Right renal cortex interstitium (tissue), 3 donors: ENCODE results near the gene GLOD4. TPM values are rescaled to one million over a fixed set of nuclear protein-coding genes. Genes with fewer than 3 reads are reported as not detected.
A peak's percentile ranks its signal among the peaks of the same experiment; 100 is the strongest.

Experiments
- DNase-seq, 3 donors: peaks; one replicate each; pipeline ENCODE4 v3.0.0-alpha.2; 2013; ENCODE audit warnings: low read depth in 3 of 3, low spot score in 2 of 3
- polyA plus RNA-seq, 3 donors: library from polyadenylated mRNA; unstranded; fragments of 120-200 nt; gene quantifications; one replicate each; pipeline ENCODE4 v1.2.1, GENCODE V29; 2013; ENCODE audit not compliant: insufficient read length in 3 of 3

Gene GLOD4
- polyA plus RNA-seq, 3 donors, result 128 to 140 (median 138) TPM

DNA sequence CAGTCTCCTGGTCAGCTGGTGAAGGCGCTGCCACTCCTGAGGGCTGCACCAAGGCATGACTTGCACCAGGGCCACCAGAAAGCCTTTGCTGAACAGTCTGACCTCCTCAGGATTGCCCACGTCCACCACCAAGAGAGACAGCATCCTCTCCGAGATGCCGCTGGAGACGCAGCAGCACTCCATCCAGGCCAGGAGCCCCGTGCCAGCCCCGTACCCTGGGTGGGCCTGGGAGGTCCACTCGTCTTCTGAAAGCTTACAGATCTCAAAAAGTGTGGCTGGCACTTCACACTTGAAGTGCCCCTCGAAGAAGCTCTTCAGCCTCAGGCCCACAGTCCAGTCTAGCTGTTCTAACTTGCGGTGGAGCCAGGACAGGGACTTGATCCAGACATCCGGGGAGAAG is 36.7 kb downstream of the GLOD4 start:
- DNase-seq, result no peak

DNA sequence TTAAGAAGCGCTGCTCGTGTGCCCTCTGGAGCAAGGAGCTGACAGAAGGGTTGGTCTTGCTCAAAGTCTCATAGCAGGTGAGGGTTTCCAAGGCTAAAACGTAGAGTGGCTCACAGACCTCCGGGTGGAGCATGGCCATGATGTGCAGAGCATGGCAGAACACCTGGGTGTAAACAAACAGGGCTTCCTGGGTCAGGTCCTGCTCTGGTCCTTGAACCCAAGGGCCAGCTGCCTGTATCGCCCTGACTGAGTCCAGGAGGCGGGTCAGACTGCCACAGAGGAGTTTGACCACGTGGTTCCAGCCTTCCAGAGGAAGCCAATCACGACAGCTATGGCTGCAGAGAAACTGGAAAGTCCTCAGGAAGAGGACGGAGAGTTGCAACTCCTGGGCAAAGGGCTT is 37.1 kb downstream of the GLOD4 start:
- DNase-seq, result no peak

DNA sequence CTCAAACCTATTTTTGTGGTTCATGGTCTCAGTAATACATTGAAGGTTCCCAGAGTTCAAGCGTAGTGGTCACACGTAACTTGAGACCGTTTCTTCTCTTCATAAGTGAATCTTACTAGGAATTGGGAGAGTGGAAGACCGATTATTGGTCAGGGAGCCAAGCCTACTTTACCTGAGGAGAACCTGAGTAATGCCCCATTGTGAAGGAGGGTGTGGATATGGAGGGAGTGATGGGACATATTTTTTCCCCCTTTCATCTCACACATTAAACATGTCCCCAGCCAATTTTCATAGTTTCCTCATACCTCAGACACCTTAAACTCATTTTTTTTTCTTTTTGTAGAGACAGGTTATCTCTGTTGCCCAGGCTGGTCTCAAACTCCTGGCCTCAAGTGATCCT is 38.9 kb downstream of the GLOD4 start:
- DNase-seq, result no peak

DNA sequence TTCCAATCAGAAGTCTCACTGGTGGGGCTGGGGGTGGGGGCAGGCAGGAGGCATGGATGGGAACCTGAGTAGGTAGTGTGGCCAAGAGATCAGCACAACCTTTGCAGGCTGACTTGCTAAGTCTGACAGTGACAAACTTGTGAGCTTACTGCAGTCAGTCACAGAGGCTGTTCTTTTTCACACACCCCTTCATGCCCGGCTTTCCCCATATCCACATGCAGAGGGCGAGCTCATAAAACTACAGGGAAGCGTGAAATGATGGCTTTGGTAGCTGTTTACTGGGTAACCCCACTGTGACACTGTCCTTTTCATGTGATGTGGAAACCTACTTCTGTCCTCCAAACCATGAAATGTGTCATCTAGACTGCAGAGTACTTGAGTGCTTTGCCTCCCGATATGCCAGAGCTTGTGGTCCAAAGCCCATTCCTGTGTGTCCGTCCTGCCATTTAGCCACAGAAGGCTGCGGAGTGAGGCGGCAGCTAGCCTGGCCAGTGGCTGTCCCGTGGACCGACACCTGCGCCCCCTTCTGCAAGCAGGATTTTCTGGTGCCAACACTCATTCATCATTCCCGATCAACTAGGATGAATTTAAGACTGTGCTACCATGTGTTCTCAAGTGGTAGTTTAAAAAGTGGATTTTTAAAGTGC is 39.8 kb downstream of the GLOD4 start:
- no peak for DNase-seq

DNA sequence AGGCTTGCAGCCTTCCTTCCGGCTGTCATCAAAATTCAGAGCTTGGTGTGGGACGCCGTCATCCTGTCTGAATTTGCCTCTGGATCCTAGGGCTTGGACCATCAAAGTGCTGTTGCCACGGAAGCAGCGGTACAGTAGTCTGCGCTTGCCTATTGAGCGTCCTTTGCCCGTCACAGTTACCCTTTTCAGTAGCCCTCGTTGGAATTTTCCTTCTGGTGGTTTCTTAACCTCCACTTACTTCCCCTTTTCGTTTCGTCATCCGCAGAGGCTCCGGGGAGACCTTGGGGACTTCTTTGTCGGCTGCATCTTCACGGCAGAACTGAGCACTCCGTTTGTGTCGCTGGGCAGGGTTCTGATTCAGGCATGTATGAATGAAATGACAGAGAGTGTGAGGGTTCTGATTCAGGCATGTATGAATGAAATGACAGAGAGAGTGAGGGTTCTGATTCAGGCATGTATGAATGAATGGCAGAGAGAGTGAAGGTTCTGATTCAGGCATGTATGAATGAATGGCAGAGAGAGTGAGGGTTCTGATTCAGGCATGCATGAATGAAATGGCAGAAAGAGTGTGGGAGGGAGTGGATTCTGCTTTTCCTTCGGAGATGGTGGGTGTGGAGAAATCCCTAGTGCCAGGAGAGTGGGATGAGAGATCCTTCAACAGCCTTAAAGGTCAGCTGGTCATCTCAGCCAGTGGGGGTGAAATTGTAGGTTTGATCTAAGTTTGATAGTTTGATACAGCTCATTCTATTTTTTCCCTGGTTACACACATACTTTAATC is 41.7 kb downstream of the GLOD4 start:
- DNase-seq, result no peak

DNA sequence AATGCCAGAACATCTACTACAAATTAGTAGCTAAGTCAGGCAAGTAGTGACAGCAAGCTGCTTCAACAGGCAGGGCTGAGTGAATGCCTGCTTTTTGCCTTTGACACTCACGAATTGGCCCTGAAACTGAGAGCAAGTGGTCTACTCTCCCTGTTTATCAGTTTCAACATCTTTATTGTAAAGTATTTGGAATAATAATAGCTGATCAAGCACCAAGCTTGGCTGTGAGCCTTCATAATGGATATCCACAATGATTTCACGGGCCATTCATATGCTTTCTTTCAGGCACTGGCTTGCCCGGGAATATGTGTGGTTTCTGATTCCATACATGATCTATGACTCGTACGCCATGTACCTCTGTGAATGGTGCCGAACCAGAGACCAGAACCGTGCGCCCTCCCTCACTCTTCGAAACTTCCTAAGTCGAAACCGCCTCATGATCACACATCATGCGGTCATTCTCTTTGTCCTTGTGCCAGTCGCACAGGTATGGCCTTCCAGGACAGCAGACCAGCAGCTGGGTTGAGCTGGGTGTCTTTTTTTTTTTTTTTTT is 44.4 kb downstream of the GLOD4 start:
- DNase-seq, result no peak

DNA sequence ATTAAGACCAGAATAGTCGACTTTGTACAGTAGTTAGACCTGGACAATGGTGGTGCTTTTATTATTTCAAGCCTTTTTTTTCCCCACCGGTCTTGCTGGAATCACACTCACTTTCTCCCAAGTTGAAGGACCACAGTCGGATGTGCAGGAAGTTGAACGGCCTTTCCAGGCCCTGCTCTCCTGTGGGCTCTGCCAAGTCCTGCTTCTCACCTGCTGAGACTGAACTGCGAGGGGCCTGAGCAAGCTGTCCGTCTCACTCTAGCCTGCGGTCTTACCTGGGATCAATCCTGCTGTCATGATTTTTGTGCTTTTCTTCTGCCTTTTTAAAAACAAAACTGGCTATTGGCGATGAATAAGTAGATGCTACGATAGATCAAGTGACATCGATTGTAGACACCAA is 48.3 kb downstream of the GLOD4 start:
- DNase-seq, result no peak

DNA sequence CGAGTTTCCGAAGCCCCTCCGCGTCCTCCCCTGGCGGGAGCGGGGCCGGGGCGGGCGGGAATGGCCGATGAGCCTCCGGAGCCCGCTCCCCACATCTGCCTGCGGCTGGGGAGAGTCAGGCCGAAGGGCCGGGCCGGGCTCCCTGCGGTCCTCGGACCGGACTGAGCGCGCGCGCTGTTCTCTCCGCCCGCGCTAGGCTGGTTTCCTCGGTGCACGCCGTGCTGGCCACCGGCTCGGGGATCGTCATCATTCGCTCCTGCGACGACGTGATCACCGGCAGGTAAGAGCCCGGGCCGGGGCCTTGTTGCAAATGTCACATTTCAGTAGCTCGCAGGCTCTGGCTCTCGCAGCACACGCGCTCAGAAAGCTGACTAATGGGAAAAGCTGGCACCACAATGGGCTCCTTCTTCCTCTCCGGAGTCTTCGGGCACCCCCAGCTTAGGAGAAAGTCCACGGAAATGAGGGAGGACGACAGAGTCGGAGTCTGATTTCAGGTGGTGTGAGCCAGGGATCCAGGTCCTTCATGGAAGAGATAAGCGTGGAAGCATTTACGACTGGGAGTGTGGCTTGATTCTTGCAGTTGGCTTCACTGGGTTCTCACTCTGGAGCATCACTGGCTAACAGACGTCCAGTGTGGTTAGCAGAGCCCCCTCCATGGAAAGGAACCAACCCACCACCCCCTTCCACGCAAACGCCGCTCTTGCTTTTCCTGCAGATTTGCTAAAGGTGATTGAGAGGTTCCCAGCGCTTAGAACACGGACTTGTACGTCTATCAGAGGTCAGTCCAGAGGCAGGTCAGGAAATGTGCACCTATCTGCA is 49.0 kb downstream of the GLOD4 start:
- peak in 1 of 3 donors; percentile 19 for DNase-seq

DNA sequence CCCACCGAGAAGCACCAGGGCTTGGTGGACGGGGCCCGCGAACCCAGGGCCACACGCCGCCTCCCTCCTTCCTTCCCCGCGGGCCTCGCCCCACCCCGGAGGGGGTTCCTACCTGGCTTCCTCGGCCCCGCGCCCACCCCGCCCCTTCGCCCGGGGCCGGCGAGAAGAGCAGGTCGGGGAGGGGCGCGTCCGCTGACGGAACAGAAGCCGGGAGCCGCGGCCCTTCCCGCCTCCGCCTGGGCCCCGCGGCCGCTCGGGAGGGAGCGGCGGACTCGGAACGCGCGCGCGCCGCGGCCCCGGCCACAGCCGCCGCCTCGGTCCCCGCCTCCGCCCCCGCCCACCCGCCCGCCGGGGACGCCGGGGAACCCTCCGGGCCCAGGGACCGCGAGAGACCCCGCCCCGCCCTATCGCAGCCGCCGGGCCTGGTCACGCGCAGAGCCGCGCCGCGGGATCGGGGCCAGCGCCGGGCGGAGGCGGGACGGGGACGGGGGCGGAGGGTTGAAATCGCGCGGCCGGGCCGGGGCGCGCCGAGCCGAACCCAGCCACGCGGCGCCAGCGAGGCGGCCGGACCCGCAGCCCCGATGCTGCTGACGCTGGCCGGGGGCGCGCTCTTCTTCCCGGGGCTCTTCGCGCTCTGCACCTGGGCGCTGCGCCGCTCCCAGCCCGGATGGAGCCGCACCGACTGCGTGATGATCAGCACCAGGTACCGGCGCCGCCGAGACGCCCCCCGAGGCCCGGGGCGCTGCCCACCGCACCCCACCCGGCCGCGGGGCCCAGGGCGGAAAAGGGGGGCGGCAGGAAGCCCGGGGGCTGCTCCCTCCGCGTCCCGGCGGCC is 49.8 kb downstream of the GLOD4 start, which contains the start of gene TLCD3A:
Gene TLCD3A, plus strand, starts transcription at position 530 of the 835 bp plus-strand sequence. Its CDS starts 52 bp downstream, at position 582.
- peak in 1 of 3 donors; percentile 26 for DNase-seq

DNA sequence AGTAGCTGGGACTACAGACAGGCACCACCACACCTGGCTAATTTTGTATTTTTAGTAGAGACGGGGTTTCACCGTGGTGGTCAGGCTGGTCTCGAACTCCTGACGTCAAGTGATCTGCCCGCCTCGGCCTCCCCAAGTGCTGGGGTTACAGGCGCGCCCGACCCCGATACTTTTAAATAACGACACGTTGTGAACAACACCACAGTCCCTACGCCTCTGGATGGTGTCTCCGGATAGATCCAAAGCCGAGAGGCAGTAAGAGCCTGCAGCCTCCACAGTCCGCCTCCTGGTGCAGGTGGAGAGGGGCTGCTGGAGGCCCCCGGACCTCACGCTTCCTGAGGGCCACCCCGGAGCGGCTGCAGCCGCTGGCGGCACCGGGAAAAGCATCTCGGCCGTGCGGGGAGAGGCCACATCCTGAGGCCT is 50.4 kb downstream of the GLOD4 start:
- DNase-seq, result no peak

DNA sequence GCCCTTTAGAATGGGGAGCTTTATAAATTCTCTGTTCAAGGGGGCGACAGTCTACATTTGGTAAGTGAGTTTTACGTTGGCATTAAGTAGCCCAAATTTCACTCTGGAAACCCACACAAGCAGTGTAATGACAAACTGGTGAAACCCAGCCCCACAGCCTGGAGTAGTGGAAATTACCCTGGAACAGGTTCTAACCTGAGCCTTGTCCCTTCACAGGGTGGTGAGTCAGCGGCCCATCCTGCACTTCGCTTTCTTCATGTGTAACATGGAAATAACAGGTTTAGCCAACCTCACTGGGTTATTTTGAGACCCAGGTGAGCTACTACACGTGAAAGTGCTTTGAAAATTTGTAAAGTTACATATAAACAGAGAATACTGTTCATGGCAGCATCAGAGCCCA is 53.2 kb downstream of the GLOD4 start:
- DNase-seq, result no peak

DNA sequence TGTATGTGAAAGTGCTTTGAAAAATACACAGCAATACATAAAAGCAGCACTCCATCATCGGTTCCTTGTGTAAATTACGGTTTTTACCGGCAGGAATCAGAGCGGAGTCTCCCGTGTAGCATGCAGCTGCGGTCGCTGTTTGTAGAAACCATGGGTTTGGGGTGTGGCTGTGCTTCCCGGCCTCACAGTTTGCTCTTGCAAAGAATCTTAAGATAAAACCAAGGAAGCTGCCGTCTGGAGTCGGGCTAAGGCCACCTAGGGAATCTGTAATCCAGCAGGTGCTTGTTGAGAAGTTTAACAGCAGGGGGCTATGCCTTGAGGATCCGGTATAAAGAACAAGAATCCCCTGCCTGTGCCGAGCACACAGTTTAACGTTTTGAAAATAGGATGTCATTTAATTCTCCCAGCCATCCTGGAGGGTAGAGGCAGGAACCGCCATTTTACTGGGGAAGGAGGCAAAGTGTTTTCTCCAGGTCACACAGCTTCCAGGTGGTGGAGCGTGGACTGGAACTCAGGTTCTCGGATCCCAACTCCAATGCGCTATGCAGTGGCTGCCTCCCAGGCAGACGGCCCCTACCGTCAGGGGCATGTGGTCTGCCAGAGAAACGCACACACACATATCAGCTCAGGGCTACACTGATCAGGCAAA is 55.7 kb downstream of the GLOD4 start:
- no peak for DNase-seq

DNA sequence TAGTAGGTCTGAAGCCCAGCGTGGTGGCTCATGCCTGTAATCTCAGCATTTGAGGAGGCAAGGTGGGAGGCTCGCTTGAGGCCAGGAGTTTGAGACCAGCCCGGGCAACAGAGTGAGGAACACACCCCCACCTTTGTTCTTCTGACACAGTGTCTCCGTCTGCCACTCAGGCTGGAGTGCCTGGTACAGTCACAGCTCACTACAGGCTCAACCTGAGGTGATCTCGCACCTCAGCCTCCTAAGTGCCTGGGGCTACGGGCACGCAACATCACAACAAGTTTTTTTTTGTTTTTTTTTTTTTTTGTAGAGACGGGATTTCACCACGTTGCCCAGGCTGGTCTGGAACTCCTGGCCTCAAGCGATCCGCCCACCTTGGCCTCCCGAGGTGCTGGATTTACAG is 56.3 kb downstream of the GLOD4 start:
- DNase-seq, result no peak

DNA sequence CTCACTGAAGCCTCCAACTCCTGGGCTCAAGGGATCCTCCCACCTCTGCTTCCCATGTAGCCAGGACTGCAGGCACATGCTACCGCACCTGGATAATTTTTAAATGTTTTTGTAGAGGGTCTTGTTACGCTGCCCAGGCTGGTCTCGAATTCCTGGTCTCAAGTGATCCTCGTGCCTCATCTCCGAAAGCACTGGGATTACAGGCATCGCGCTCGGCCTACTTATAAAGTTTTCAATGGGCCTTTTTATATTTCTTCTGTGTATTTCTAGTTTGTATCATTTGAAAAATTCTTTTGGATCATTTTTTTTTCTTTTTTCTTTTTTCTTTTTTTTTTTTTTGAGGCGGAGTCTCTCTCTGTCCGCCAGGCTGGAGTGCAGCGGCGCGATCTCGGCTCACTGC is 57.0 kb downstream of the GLOD4 start:
- DNase-seq, result no peak

DNA sequence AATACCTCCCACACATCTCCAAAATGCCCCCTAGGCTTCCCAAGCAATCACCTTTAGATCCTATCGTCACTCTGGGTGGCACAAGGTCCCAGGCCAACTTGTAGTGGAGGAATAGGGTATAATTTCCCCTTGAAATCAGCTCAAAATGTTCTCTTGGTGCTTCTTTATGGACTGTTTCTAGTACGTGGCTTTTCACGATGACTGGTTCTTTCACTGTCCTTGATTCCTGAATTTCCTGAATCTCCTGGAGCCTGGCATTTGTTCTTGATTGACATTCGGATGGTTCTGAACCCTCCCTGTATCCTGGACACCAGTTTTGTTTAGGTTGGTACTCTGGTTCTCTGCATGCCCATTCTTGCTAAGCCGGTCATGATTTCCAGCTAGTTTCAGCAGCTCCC is 60.5 kb downstream of the GLOD4 start:
- DNase-seq, result no peak

DNA sequence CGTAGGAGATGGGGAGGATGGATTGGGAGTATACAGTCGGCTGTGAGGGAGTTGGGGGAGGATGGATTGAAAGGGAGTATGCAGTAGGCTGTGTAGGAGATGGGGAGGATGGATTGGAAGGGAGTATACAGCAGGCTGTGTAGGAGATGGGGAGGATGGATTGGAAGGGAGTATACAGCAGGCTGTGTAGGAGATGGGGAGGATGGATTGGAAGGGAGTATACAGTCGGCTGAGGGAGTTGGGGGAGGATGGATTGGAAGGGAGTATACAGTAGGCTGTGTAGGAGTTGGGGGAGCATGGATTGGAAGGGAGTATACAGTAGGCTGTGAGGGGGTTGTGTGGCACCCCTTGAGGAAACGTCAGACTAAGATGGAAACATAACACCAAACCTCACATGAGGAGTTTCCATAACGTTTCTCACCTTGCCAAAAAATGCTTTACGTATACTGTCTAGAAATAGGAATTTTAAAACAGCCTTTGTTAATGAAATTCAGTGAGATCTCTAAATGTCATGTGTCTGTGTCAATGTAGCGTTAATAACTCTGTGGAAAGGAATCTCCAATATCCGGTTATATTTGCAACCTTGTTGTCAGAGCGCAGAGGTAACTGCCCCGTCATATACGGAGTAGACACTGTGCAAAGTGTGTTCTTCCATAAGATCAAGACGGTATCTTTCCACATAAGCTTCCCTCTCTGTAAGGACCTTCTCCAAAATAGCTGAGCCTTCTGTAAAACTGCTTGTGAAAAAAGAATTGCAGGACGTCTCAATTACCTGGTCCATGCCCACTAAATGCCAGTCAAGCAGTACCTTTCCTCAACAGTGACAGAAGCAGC is 61.2 kb downstream of the GLOD4 start:
- no peak for DNase-seq

DNA sequence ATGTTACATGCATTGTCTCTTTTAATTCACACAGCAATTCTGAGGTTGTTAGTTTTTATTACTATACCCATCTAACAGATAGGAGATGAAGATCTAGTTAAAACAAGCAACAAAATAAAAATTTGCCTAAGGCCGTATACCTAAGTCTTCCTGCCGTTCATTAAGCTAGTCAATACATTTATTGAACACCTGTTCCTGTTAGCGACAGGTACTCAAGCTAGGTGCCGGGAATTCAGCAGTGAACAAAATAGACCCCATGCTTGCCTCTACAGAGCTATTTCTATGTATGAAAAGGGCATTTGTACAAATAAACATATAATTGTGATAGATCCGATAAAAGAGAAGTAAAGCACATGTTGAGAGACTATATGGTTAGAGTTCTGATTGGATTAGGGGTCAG is 64.0 kb downstream of the GLOD4 start:
- no peak for DNase-seq
